ENCODE measurements around the gene PFDN1. TPM values are rescaled to one million over a fixed set of nuclear protein-coding genes. Genes with fewer than 3 reads are reported as not detected.

The PFDN1 gene
- total and polyA plus RNA-seq, 2 experiments from 2014 or later = 119 to 256 TPM

DNA sequence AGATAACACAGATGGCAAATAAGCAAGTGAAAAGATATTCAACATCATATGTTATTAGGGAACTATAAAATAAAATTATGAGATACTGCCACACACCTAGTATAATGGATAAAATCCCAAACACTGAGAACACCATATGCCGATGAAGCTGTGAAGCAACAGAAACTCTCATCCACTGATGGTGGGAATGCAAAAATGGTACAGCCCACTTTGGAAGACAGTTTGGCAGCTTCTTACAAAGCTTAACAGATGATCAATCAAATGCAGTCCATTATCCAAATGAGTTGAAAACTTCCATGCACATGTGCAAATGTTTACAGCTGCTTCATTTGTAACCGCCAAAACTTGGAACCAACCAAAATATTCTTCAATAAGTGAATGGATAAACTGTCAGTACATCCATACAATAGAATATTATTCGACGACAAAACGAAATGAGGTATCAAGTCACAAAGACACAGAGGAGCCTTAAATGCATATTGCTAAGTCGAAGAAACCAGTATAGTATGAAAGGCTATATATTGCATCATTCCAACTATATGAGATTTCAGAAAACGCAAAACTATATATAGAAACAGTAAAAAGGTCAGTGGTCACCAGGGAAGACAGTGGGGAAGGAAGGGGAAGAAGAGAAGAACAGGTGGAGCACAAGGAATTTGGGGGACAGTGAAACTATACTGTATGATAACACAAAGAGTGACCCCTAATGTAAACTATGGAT is 14.9 kb downstream of the PFDN1 start:
- Histone ChIP-seq H4K20me1 (replicated peaks; ENCODE audit: insufficient read depth) (peaks cover 24% of the 10 kb centered on the region), H3K4me2 (no peak overlapping the region), H3K4me1 (ENCODE audit: insufficient read depth) (peaks cover 2% of the 10 kb centered on the region; the same call in 1 of the 2 replicates), H2AFZ (no peak overlapping the region), H3F3A (replicated peaks; ENCODE audit: low read depth) (no peaks in the 10 kb centered on the region), H3K79me2 (replicated peaks; ENCODE audit: insufficient read depth) (peaks cover 99% of the 10 kb centered on the region), H3K27ac (ENCODE audit: low read depth) (no peak overlapping the region), H3K9me2 (ENCODE audit: insufficient read depth) (no peaks in the 10 kb centered on the region), H3K36me3 (ENCODE audit: insufficient read depth) (no peaks in the 10 kb centered on the region), H3K27me3 (ENCODE audit: insufficient read depth) (no peaks in the 10 kb centered on the region), H3K4me3 (no peak overlapping the region)
- ATAC-seq (no peak), DNase-seq (ENCODE audit: low spot score) (no peak)
- Mint-ChIP-seq H3K36me3 (ENCODE audit: low read depth) (no peaks in the 10 kb centered on the region), H3K27me3 (ENCODE audit: insufficient read depth, low read depth, poor library complexity) (peaks cover 2% of the 10 kb centered on the region), H3K4me3 (no peak overlapping the region), H3K4me1 (no peaks in the 10 kb centered on the region), H3K27ac (no peak overlapping the region), H3K9me3 (no peaks in the 10 kb centered on the region)
- no peak for TF ChIP-seq STAT1 (IDR thresholded peaks at IDR 0.05; ENCODE audit: unreplicated experiment)
- no peak for TF ChIP-seq JUNB (IDR thresholded peaks at IDR 0.05; ENCODE audit: unreplicated experiment)
- no peak for TF ChIP-seq NANOG (IDR thresholded peaks at IDR 0.05; ENCODE audit: borderline replicate concordance)
- TF ChIP-seq CREB1 (CRISPR knock-in tag; IDR thresholded peaks at IDR 0.05; ENCODE audit: low read depth) = no peak
- TF ChIP-seq, protein P1, sequence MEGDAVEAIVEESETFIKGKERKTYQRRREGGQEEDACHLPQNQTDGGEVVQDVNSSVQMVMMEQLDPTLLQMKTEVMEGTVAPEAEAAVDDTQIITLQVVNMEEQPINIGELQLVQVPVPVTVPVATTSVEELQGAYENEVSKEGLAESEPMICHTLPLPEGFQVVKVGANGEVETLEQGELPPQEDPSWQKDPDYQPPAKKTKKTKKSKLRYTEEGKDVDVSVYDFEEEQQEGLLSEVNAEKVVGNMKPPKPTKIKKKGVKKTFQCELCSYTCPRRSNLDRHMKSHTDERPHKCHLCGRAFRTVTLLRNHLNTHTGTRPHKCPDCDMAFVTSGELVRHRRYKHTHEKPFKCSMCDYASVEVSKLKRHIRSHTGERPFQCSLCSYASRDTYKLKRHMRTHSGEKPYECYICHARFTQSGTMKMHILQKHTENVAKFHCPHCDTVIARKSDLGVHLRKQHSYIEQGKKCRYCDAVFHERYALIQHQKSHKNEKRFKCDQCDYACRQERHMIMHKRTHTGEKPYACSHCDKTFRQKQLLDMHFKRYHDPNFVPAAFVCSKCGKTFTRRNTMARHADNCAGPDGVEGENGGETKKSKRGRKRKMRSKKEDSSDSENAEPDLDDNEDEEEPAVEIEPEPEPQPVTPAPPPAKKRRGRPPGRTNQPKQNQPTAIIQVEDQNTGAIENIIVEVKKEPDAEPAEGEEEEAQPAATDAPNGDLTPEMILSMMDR (conservative IDR thresholded peaks at IDR 0.05; ENCODE audit: low read depth in 2 of 2) = no peak
- TF ChIP-seq ZNF331 (CRISPR knock-in tag; IDR thresholded peaks at IDR 0.05; ENCODE audit: low read depth) = no peak

GRCh38 chr5:140286424-140286823 is 16.5 kb downstream of the PFDN1 start:
- peaks cover 92% of the 10 kb centered on the region for H3K79me2 ChIP-seq (replicated peaks; ENCODE audit: insufficient read depth)
- H2AFZ ChIP-seq = no peak overlapping the region
- DNase-seq (ENCODE audit: low spot score) = no peak
- TF ChIP-seq ZNF331 (CRISPR knock-in tag; IDR thresholded peaks at IDR 0.05; ENCODE audit: low read depth) (no peak), NANOG (IDR thresholded peaks at IDR 0.05; ENCODE audit: borderline replicate concordance) (no peak), REST (IDR thresholded peaks at IDR 0.05; ENCODE audit: unreplicated experiment) (no peak), EZH2 (IDR thresholded peaks at IDR 0.05; ENCODE audit: low read depth, unreplicated experiment) (no peak), STAT1 (IDR thresholded peaks at IDR 0.05; ENCODE audit: unreplicated experiment) (no peak), ZNF114 (CRISPR knock-in tag; IDR thresholded peaks at IDR 0.05) (no peak), CREB1 (CRISPR knock-in tag; IDR thresholded peaks at IDR 0.05; ENCODE audit: low read depth) (no peak), JUNB (IDR thresholded peaks at IDR 0.05; ENCODE audit: unreplicated experiment) (no peak), EZH2phosphoT487 (IDR thresholded peaks at IDR 0.05; ENCODE audit: unreplicated experiment) (no peak), POLR2AphosphoS5 (IDR thresholded peaks at IDR 0.05; ENCODE audit: low read depth) (no peak)
- TF ChIP-seq, protein P1 (conservative IDR thresholded peaks at IDR 0.05; ENCODE audit: low read depth in 2 of 2) = no peak
- TF ChIP-seq, protein P2, sequence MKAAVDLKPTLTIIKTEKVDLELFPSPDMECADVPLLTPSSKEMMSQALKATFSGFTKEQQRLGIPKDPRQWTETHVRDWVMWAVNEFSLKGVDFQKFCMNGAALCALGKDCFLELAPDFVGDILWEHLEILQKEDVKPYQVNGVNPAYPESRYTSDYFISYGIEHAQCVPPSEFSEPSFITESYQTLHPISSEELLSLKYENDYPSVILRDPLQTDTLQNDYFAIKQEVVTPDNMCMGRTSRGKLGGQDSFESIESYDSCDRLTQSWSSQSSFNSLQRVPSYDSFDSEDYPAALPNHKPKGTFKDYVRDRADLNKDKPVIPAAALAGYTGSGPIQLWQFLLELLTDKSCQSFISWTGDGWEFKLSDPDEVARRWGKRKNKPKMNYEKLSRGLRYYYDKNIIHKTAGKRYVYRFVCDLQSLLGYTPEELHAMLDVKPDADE (IDR thresholded peaks at IDR 0.05) = no peak

More at GRCh38 chr5:140286424-140286823, 16.5 kb downstream of the PFDN1 start:
- Histone ChIP-seq H3K36me3 (ENCODE audit: insufficient read depth) (no peaks in the 10 kb centered on the region), H4K20me1 (replicated peaks; ENCODE audit: insufficient read depth) (peaks cover 30% of the 10 kb centered on the region), H3K4me3 (no peak overlapping the region), H3K27ac (ENCODE audit: low read depth) (no peak overlapping the region), H3K27me3 (ENCODE audit: insufficient read depth) (no peaks in the 10 kb centered on the region), H3K9me2 (ENCODE audit: insufficient read depth) (no peaks in the 10 kb centered on the region), H3K4me2 (no peak overlapping the region), H3K4me1 (ENCODE audit: insufficient read depth) (no peaks in the 10 kb centered on the region), H3F3A (replicated peaks; ENCODE audit: low read depth) (no peaks in the 10 kb centered on the region)
- Mint-ChIP-seq H3K27ac (no peak overlapping the region), H3K27me3 (ENCODE audit: insufficient read depth, low read depth, poor library complexity) (peaks cover 2% of the 10 kb centered on the region), H3K9me3 (no peaks in the 10 kb centered on the region), H3K36me3 (ENCODE audit: low read depth) (no peaks in the 10 kb centered on the region), H3K4me3 (no peak overlapping the region), H3K4me1 (no peaks in the 10 kb centered on the region)
- no peak for ATAC-seq

Measured in GM23338 (cell line).